Ascending aorta (tissue), 2 donors: ENCODE measurements around the gene EGFR. TPM values are rescaled to one million over a fixed set of nuclear protein-coding genes. Genes with fewer than 3 reads are reported as not detected.
"Not testable (repeated sequence)": the region's sequence is repeated elsewhere in the genome, so short reads cannot be mapped to it uniquely, and the experiment has no call there.

Source experiments
- DNase-seq, 2 donors: peaks; one replicate each; pipeline ENCODE4 v3.0.0-alpha.2; 2019; ENCODE audit warnings: low spot score in 2 of 2
- H3K27ac ChIP-seq, 2 donors: fragments of 200-600 bp; sonication (generic); one replicate each; pipeline ENCODE4 v1.5.1; 2016 to 2017; ENCODE audit warnings: mild to moderate bottlenecking in 1 of 2
- H3K27me3 ChIP-seq: fragments of 200-600 bp; sonication (generic); one replicate; pipeline ENCODE4 v1.5.1; 2017
- H3K36me3 ChIP-seq, 2 donors: fragments of 200-600 bp; sonication (generic); one replicate each; pipeline ENCODE4 v1.5.1; 2016
- H3K4me1 ChIP-seq, 2 donors: fragments of 200-600 bp; sonication (generic); one replicate each; pipeline ENCODE4 v1.5.1; 2016 to 2017; ENCODE audit warnings: mild to moderate bottlenecking in 1 of 2
- H3K4me3 ChIP-seq, 2 donors: fragments of 200-600 bp; sonication (generic); one replicate each; pipeline ENCODE4 v1.5.1; 2016 to 2017; ENCODE audit warnings: mild to moderate bottlenecking in 1 of 2
- H3K9me3 ChIP-seq, 2 donors: fragments of 200-600 bp; sonication (generic); one replicate each; pipeline ENCODE4 v1.5.1; 2016
- intact Hi-C: fragments of 100-400 bp; cut with DNase I; formaldehyde crosslinking; loops from one replicate; pipeline ENCODE4 v1.15.1; 2023
- total RNA-seq: library from RNA; depleted of rRNA; stranded (reverse); fragments of >200 nt; gene quantifications from one replicate; pipeline ENCODE4 v1.1.0, GENCODE V29; 2016
- TF ChIP-seq, protein P1 (sequence below), 3 experiments: fragments of 200-600 bp in 2 of 3; fragments of 450-650 bp in 1 of 3; sonication (generic) in 2 of 3; IDR thresholded peaks; one replicate each; pipeline ENCODE4 v1.5.1; 2016 to 2019; ENCODE audit warnings: antibody characterized with exemption in 3 of 3, mild to moderate bottlenecking in 1 of 3, moderate library complexity in 1 of 3

EGFR gene
- total RNA-seq, 1 donor from 2014 or later: 33.8 TPM

DNA sequence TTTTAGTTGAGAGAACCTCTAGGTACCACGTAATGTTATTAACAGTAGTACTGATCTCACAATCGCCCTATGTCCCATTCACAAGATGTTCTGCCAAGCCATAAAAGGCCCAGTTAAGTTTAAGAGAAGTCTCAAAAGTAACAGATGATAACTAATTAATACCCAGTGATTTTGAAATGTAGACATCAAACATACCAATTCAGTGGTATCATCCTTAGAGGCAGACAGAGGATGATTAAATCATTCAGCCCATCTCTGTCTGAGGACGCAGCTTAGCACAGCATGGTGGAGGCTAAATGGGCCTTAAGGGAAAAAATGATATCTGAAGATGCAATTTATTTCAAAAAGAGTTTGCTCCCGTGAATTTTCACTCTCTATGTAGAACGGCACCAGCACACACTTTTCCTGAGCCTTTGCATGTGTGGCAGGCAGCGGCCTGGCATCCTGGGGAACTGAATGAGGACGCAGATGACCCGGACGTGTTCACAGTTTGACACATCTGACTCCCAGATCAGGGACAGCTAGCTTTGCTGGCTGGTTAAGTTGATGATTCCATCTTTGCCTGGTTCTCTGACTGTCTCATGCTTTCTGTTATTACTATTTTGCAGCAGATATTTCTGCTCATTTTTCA, 13.4 kb downstream of the EGFR start:
- H3K4me1 ChIP-seq: peaks cover 10 to 35% of the 10 kb centered on the region in 2 donors
- H3K4me3 ChIP-seq: no peak overlapping the region
- no peaks in the 10 kb centered on the region for H3K36me3 ChIP-seq
- no peaks in the 10 kb centered on the region for H3K9me3 ChIP-seq
- DNase-seq: peak in 1 of 2 donors; percentile 51
- no peak overlapping the region for H3K27ac ChIP-seq
- intact Hi-C loops: no loop called here
- TF ChIP-seq, protein P1, sequence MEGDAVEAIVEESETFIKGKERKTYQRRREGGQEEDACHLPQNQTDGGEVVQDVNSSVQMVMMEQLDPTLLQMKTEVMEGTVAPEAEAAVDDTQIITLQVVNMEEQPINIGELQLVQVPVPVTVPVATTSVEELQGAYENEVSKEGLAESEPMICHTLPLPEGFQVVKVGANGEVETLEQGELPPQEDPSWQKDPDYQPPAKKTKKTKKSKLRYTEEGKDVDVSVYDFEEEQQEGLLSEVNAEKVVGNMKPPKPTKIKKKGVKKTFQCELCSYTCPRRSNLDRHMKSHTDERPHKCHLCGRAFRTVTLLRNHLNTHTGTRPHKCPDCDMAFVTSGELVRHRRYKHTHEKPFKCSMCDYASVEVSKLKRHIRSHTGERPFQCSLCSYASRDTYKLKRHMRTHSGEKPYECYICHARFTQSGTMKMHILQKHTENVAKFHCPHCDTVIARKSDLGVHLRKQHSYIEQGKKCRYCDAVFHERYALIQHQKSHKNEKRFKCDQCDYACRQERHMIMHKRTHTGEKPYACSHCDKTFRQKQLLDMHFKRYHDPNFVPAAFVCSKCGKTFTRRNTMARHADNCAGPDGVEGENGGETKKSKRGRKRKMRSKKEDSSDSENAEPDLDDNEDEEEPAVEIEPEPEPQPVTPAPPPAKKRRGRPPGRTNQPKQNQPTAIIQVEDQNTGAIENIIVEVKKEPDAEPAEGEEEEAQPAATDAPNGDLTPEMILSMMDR (IDR thresholded peaks at IDR 0.05): no peak
- no peaks in the 10 kb centered on the region for H3K27me3 ChIP-seq

DNA sequence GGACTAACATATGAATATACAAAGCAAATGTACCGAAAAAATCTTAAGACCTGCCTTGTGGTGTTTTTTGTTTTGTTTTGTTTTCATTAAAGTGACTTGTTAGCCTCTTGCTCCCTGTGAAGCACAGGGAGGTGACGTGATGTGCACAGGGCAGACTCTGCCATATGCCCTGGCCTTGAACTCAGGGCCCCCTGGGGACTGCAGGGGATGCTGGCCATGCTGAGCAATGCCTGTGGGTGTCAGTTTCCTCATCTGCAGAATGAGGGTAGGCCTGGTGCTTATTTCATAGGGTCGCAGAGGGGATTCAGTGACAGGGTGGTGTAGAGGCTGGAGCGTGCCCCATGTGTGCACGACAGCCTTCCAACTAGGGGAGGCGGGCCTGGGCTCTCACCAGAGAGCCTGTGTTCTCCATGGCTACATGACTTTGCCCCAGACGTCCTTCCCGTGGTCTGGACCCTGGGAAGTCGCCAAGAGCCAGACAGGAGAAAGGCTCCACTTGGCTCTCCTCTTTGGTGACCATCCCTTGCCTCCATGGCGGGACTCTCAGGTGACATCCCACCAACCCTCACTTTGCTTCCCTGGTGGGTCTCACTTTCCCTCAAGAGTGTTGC, 14.5 kb downstream of the EGFR start:
- intact Hi-C loops: no loop called here
- TF ChIP-seq, protein P1 (IDR thresholded peaks at IDR 0.05): no peak
- no peaks in the 10 kb centered on the region for H3K9me3 ChIP-seq
- peak in 1 of 2 donors; percentile 43 for DNase-seq
- H3K27ac ChIP-seq: no peak overlapping the region
- H3K4me1 ChIP-seq: peaks cover 6 to 28% of the 10 kb centered on the region in 2 donors
- H3K27me3 ChIP-seq: no peaks in the 10 kb centered on the region
- no peaks in the 10 kb centered on the region for H3K36me3 ChIP-seq
- H3K4me3 ChIP-seq: no peak overlapping the region

DNA sequence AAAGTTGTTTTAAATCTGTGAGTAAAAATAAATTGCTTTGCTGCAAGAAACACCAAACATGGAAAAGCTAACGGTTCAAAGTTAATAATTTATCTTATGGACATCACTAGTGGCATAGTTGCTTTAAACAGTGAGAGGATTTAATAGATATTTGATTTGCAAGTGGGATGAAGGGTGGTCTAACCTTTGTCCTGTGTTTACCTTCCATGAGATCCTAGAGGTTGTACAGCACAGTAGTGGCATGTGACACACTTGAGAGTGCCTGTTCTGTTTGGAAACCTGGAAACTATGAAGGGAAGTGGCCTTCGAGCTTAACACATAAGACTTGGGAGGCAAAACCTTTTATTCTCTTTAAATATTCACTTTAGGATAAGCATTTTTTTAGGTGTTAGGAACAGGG, 16.0 kb downstream of the EGFR start:
- no peaks in the 10 kb centered on the region for H3K27me3 ChIP-seq
- no peak overlapping the region for H3K4me3 ChIP-seq
- H3K9me3 ChIP-seq: no peaks in the 10 kb centered on the region
- TF ChIP-seq, protein P1 (IDR thresholded peaks at IDR 0.05): no peak
- H3K4me1 ChIP-seq: peaks cover 6 to 20% of the 10 kb centered on the region in 2 donors
- intact Hi-C loops: no loop called here
- H3K27ac ChIP-seq: no peak overlapping the region
- no peak for DNase-seq
- H3K36me3 ChIP-seq: no peaks in the 10 kb centered on the region

DNA sequence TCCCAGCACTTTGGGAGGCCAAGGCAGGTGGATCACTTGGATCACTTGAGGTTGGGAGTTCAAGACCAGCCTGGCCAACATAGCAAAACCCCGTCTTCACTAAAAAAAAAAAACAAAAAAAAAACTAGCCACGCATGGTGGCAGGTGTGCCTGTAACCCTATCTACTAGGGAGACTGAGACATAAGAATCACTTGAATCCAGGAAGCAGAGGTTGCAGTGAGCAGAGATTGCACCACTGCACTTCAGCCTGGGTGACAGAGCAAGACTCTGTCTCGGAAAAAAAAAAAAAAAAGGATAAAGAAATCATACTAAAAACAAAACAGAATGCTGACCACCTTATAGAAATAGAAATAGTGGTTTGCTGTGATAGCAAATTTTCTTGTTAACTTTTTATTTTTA, 16.6 kb downstream of the EGFR start:
- H3K9me3 ChIP-seq, H3K27me3 ChIP-seq, H3K36me3 ChIP-seq, intact Hi-C loops, H3K4me3 ChIP-seq, H3K27ac ChIP-seq: not testable (repeated sequence)
- H3K4me1 ChIP-seq: peaks cover 2 to 20% of the 10 kb centered on the region in 2 donors
- peak in 1 of 2 donors; percentile 28 for DNase-seq

DNA sequence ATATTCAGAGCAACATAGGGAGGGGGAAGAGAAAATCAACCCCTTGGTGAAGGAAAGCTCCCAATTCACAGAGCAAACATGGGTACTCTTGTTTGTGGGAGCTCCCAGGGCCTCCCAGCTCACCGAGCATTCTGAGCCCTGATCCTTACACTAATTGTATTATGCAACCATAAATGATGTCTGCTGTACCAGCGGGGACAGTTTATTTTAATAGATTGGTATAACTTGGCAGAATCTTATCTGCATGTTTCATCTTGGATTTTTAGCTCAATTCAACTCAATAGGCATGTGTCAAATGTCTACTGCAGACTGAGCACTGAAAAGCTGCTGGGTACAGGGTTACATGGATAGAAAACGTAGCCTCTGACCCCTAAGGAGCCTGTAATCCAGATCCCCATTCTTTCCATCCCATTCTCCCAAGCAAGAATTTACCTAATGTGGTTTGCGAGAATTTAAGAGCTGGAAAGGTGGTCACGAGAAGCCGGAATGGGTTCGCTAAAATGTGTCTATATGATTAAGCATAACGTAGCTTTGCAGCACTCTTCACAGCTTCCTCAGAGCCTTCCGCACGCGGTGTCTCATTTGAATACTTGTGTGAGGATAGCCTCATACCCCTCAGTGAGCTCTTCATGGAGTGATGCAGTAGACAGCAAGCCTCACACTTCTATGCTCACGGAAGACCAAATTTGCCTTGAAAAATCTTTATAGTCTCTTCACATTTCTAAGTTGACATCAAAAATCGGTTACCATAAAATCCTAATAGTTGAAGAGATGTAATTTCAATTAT, 18.3 kb downstream of the EGFR start:
- Histone ChIP-seq H3K27ac (no peak overlapping the region), H3K4me3 (no peak overlapping the region), H3K4me1 (peaks cover 0 to 6% of the 10 kb centered on the region in 2 donors), H3K9me3 (no peaks in the 10 kb centered on the region), H3K27me3 (no peaks in the 10 kb centered on the region), H3K36me3 (no peaks in the 10 kb centered on the region)
- DNase-seq: peak in 1 of 2 donors; percentile 18
- TF ChIP-seq, protein P1 (IDR thresholded peaks at IDR 0.05): no peak
- intact Hi-C loops: no loop called here
